C4-2B (cell line): ENCODE results near the gene ADAMTS6.

Experiments
- CTCF ChIP-seq: fragments of 450-650 bp; conservative IDR thresholded peaks from 2 replicates; pipeline ENCODE4 v1.5.1; 2017; ENCODE audit warnings: mild to moderate bottlenecking
- ZFX ChIP-seq: fragments of 450-650 bp; IDR thresholded peaks from 2 replicates; pipeline ENCODE4 v1.6.1; 2017

GRCh38 chr5:65247594-65247993, 234.1 kb downstream of the ADAMTS6 start:
- TF ChIP-seq CTCF (no peak), ZFX (no peak)
